ENCODE data around the gene DDX31. TPM values are rescaled to one million over a fixed set of nuclear protein-coding genes. Genes with fewer than 3 reads are reported as not detected.

DDX31 gene
- total and polyA plus RNA-seq, 2 experiments from 2014 or later = 5.8 to 15.8 TPM

DNA sequence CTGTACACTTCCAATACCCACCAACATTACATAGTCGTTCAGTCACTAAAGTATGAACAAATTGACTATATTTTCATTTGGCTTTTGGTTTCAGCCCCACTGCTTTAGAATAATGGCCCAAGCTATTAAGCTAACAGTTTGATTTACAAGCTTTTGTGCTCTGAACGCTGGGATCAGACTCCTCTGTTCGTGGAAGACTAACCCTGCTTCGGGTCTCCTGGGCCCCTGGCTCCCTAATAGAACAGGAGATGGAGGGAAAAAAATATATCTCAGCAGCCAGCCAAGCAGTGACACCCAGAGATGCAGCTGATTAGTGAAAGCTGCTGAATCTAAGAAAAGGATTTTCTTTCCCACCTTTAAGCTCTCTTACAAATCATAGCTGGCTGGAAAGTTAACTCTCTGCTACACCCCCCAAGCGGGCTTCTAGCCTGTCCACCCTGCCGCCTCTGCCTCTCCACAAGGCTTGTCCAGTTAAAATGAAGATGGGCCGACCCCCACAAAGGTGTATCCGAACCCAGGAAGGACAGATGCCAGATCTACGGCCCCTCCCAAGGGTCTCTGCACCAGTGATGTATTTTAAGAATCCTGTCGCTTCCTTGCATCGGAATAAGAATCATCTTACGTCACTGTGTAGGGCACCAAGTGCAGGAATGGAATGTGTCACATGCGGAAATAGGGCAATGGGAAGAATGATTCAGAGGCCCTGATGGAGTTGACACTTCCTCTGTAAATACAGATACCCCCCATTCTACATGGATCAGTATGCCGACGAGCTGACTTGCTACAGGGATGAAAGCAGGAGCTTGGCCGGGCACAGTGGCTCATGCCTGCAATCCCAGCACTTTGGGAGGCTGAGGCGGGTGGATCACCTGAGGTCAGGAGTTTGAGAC, 120.8 kb downstream of the DDX31 start:
- no peak for TF ChIP-seq CTCF (IDR thresholded peaks at IDR 0.05; ENCODE audit: low read depth, low read length)
- H3K4me3 ChIP-seq = no peak overlapping the region
- H3K36me3 ChIP-seq = no peaks in the 10 kb centered on the region
- no peak overlapping the region for H3K27ac ChIP-seq
- no peaks in the 10 kb centered on the region for H3K27me3 ChIP-seq
- peaks cover 7% of the 10 kb centered on the region for H3K4me1 ChIP-seq (ENCODE audit: low read depth)
- H3K9me3 ChIP-seq (ENCODE audit: low read depth) = no peaks in the 10 kb centered on the region
- peak in 1 of 2 donors; percentile 24 for DNase-seq (ENCODE audit: low read depth in 1 of 2, low spot score in 1 of 2)

GRCh38 chr9:132547976-132548730, 121.6 kb downstream of the DDX31 start:
- H3K4me3 ChIP-seq = no peak overlapping the region
- no peak overlapping the region for H3K27ac ChIP-seq
- no peaks in the 10 kb centered on the region for H3K36me3 ChIP-seq
- H3K4me1 ChIP-seq (ENCODE audit: low read depth) = peaks cover 7% of the 10 kb centered on the region
- no peaks in the 10 kb centered on the region for H3K9me3 ChIP-seq (ENCODE audit: low read depth)
- no peak for DNase-seq (ENCODE audit: low read depth in 1 of 2, low spot score in 1 of 2)
- H3K27me3 ChIP-seq = no peaks in the 10 kb centered on the region
- TF ChIP-seq CTCF (IDR thresholded peaks at IDR 0.05; ENCODE audit: low read depth, low read length) = no peak

DNA sequence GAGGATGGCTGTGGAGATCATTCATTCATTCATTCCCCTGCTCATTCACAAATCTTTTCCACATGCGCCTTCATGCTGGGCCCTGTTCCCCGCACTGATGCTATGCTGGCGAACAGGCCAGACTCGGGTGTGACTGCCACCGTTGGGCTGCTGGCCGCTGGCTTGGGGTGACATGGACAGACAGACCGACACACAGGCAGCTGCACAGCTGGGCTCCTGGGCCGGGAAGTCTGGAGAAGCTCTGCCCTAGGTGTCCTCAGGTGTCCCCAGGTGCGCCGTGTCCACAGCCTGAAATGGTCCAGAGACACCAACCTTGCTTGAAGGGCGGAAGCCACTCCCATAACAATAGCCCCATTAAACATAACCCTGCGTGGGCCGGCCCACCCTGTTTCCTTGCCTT, 122.3 kb downstream of the DDX31 start:
- Histone ChIP-seq H3K36me3 (no peaks in the 10 kb centered on the region), H3K4me1 (ENCODE audit: low read depth) (peaks cover 7% of the 10 kb centered on the region), H3K27ac (no peak overlapping the region), H3K4me3 (no peak overlapping the region), H3K27me3 (no peaks in the 10 kb centered on the region), H3K9me3 (ENCODE audit: low read depth) (no peaks in the 10 kb centered on the region)
- DNase-seq (ENCODE audit: low read depth in 1 of 2, low spot score in 1 of 2) = no peak
- TF ChIP-seq CTCF (IDR thresholded peaks at IDR 0.05; ENCODE audit: low read depth, low read length) = no peak

- DNase-seq (ENCODE audit: low read depth in 1 of 2, low spot score in 1 of 2) = no peak
- Histone ChIP-seq H3K36me3 (no peaks in the 10 kb centered on the region), H3K27me3 (no peaks in the 10 kb centered on the region), H3K27ac (no peak overlapping the region), H3K4me1 (ENCODE audit: low read depth) (peaks cover 7% of the 10 kb centered on the region), H3K9me3 (ENCODE audit: low read depth) (no peaks in the 10 kb centered on the region), H3K4me3 (no peak overlapping the region)
- TF ChIP-seq CTCF (IDR thresholded peaks at IDR 0.05; ENCODE audit: low read depth, low read length) = no peak
These were observed 122.7 kb downstream of the DDX31 start for GRCh38 chr9:132547052-132547431.

DNA sequence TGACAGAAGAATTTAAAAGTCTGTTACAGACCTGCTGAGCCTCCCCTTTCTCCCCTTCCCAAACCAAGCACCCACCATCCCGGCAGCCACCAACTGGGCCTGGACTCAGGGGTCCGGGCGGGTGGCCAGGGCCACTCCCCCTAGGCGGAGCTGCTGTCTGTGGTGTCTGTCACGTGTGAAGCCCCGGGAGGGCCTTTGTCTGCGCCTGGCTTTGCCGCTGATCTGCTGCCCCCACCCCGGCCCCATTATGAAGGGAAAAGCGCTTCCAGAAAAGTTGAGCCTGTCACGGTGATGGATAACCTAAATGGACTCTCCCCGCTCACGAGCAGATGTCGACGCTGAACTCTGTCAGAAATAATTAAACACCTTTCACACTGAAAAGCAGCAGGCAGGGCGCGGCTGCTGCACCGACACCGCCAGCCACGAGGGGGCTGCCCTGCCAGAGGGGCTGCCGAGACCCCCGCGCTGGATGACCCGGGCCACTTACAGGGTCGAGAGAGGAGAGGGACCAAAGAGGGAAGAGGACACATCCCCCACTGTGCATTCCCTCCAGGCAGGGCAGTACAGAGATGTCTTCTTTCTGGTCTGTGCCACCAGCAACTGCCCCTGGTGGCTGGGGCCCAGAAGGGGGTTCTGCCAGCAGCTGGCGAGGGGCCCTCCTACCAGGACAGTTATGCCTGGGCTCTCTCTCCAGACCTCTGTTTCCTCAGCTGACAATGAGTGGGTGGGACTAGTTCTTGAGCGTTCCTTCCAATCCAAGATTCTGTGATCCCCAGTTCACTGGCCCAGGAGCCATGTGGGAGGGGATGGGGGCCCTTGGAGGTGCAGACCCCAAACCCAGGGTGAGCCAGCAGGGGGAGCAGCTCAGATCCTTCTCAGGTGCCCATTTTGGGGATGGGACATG, 123.4 kb downstream of the DDX31 start:
- DNase-seq (ENCODE audit: low read depth in 1 of 2, low spot score in 1 of 2) = peak; percentile 57 to 71
- Histone ChIP-seq H3K9me3 (ENCODE audit: low read depth) (no peaks in the 10 kb centered on the region), H3K4me1 (ENCODE audit: low read depth) (peaks cover 7% of the 10 kb centered on the region), H3K4me3 (peak overlapping the region; percentile 11), H3K27ac (no peak overlapping the region), H3K36me3 (no peaks in the 10 kb centered on the region), H3K27me3 (no peaks in the 10 kb centered on the region)
- peak; percentile 58 for TF ChIP-seq CTCF (IDR thresholded peaks at IDR 0.05; ENCODE audit: low read depth, low read length)
